GM12878 (cell line): Measurements from ENCODE around the gene ENAH. TPM values are rescaled to one million over a fixed set of nuclear protein-coding genes. Genes with fewer than 3 reads are reported as not detected.

Experiments
- ATAC-seq: fragments of 200-7000 bp; cut with Tn5 transposase; 3 replicates; pipeline ENCODE4 v1.9.1; 2020; ENCODE audit warnings: mild to moderate bottlenecking, moderate library complexity
- BruUV-seq: library from RNA; stranded (reverse); fragments of 400-500 nt; replicated peaks from 2 replicates; lab custom pipeline; 2021; lab: Mats Ljungman, UMichigan
- CTCF ChIA-PET: fragments of 300-600 bp; sonication (Branson Sonifier 250); formaldehyde crosslinking; extraction: SDS; loops from one replicate; lab custom pipeline; 2021; ENCODE audit warnings: inconsistent platforms; lab: Yijun Ruan, JAX
- POLR2A ChIA-PET: fragments of 350-600 bp; formaldehyde crosslinking; extraction: SDS; loops from one replicate; lab custom pipeline; 2021; ENCODE audit warnings: inconsistent platforms; lab: Charles Lee
- RAD21 ChIA-PET: fragments of 300-600 bp; sonication (Branson Sonifier 250); formaldehyde crosslinking; loops from one replicate; lab custom pipeline; 2023; ENCODE audit warnings: antibody characterized with exemption; ENCODE audit not compliant: unreplicated experiment; lab: Charles Lee
- SMC1A ChIA-PET: fragments of 300-600 bp; sonication (Branson Sonifier 250); formaldehyde crosslinking; loops from one replicate; lab custom pipeline; 2023; ENCODE audit not compliant: unreplicated experiment, uncharacterized antibody; lab: Charles Lee
- DNase-seq: peaks from one replicate; pipeline ENCODE4 v3.0.0-alpha.2; 2011; ENCODE audit warnings: low read depth, low spot score
- FAIRE-seq: peaks from 3 replicates; lab custom pipeline; 2011; peaks lifted over from hg19 to GRCh38; lab: Jason Lieb, UNC
- H2AFZ ChIP-seq: 2 replicates; pipeline ENCODE4 v1.6.0; 2011; ENCODE audit warnings: low read depth, low read length, control low read depth; ENCODE audit not compliant: control insufficient read depth
- H3K27ac ChIP-seq: 2 replicates; pipeline ENCODE4 v1.5.1; 2011; ENCODE audit warnings: control low read depth; ENCODE audit not compliant: control insufficient read depth, insufficient read depth
- H3K27me3 ChIP-seq, 2 experiments: replicated peaks in 1 of 2; 2 replicates each; pipeline versions ENCODE4 v1.6.0 to v1.6.1; 2011; ENCODE audit warnings: low read length in 1 of 2; ENCODE audit not compliant: control insufficient read depth in 2 of 2, insufficient read depth in 2 of 2
- H3K36me3 ChIP-seq, 2 experiments: 2 replicates each; pipeline ENCODE4 v1.5.1; 2011; ENCODE audit warnings: low read length in 1 of 2; ENCODE audit not compliant: control insufficient read depth in 2 of 2, insufficient read depth in 2 of 2
- H3K4me1 ChIP-seq: 2 replicates; pipeline ENCODE4 v1.6.1; 2011; ENCODE audit warnings: mild to moderate bottlenecking, low read length, moderate library complexity, mixed read lengths; ENCODE audit not compliant: control insufficient read depth, insufficient read depth
- H3K4me2 ChIP-seq: 2 replicates; pipeline ENCODE4 v1.6.0; 2011; ENCODE audit warnings: control low read depth; ENCODE audit not compliant: control insufficient read depth, insufficient read depth
- H3K4me3 ChIP-seq: fragments of 200-600 bp; sonication (generic); 2 replicates; pipeline ENCODE4 v1.5.1; 2016
- H3K79me2 ChIP-seq: 2 replicates; pipeline ENCODE4 v1.6.0; 2011; ENCODE audit warnings: low read length; ENCODE audit not compliant: control insufficient read depth, insufficient read depth
- H3K9ac ChIP-seq: 2 replicates; pipeline ENCODE4 v1.8.0; 2011; ENCODE audit warnings: low read length, control low read depth, mixed read lengths; ENCODE audit not compliant: control insufficient read depth, insufficient read depth
- H3K9me3 ChIP-seq: replicated peaks from 3 replicates; pipeline ENCODE4 v1.5.1; 2011; ENCODE audit warnings: mild to moderate bottlenecking, low read length; ENCODE audit not compliant: control insufficient read depth, insufficient read depth
- H4K20me1 ChIP-seq: 2 replicates; pipeline ENCODE4 v1.6.0; 2011; ENCODE audit not compliant: control insufficient read depth, insufficient read depth
- ATF2 ChIP-seq: IDR thresholded peaks from 2 replicates; pipeline ENCODE4 v1.6.1; 2012; ENCODE audit warnings: low read length, inconsistent platforms
- BCL3 ChIP-seq: IDR thresholded peaks from 2 replicates; pipeline ENCODE4 v1.6.1; 2011; ENCODE audit warnings: borderline replicate concordance, low read depth, mild to moderate bottlenecking, moderate library complexity, low read length; ENCODE audit not compliant: insufficient read depth, poor library complexity, severe bottlenecking
- HDAC2 ChIP-seq: fragments of 200-600 bp; sonication (generic); IDR thresholded peaks from 2 replicates; pipeline ENCODE4 v1.6.1; 2017
- HDGF ChIP-seq: fragments of 450-650 bp; IDR thresholded peaks from 2 replicates; pipeline ENCODE4 v1.6.1; 2016; ENCODE audit warnings: antibody characterized with exemption
- NR2C2 ChIP-seq: IDR thresholded peaks from 2 replicates; pipeline ENCODE4 v1.6.1; 2011; ENCODE audit warnings: borderline replicate concordance, low read depth; ENCODE audit not compliant: control insufficient read depth, insufficient read length
- NRF1 ChIP-seq: conservative IDR thresholded peaks from 2 replicates; pipeline ENCODE4 v1.6.1; 2011; ENCODE audit warnings: mild to moderate bottlenecking, low read depth, low read length, improper control_type of control experiment
- POU2F2 ChIP-seq: IDR thresholded peaks from 3 replicates; pipeline ENCODE4 v1.6.1; 2011; ENCODE audit warnings: low read depth, mild to moderate bottlenecking, low read length, borderline replicate concordance
- RB1 ChIP-seq: fragments of 450-650 bp; formaldehyde crosslinking; IDR thresholded peaks from 2 replicates; pipeline ENCODE4 v1.6.1; 2017; ENCODE audit warnings: mild to moderate bottlenecking, borderline replicate concordance
- SP1 ChIP-seq: IDR thresholded peaks from one replicate; pipeline ENCODE4 v1.6.1; 2011; ENCODE audit warnings: low read depth, low read length
- SPI1 ChIP-seq: IDR thresholded peaks from 2 replicates; pipeline ENCODE4 v1.6.1; 2011; ENCODE audit warnings: low read depth, mild to moderate bottlenecking, low read length, moderate library complexity, borderline replicate concordance; ENCODE audit not compliant: insufficient read depth
- WRNIP1 ChIP-seq: IDR thresholded peaks from 2 replicates; pipeline ENCODE4 v1.6.1; 2011; ENCODE audit warnings: low read depth, low read length, improper control_type of control experiment, borderline replicate concordance
- WGBS: methylation state at CpG from one replicate; pipeline ENCODE4 v1.1.6; 2016; ENCODE audit warnings: low lambda C conversion rate; ENCODE audit not compliant: insufficient replicate concordance, insufficient coverage; ENCODE audit errors: missing lambda C conversion rate; 5-methylcytosine and 5-hydroxymethylcytosine counted together
- in situ Hi-C: fragments of 300-500 bp; cut with MboI; formaldehyde crosslinking; loops from 9 replicates; pipeline ENCODE4 v1.14.3; 2018; ENCODE audit warnings: mixed read lengths
- intact Hi-C: fragments of 100-400 bp; cut with micrococcal nuclease; formaldehyde crosslinking; loops from one replicate; pipeline ENCODE4 v1.14.2; 2022; ENCODE audit not compliant: unreplicated experiment
- polyA plus RNA-seq, 11 experiments: library from polyadenylated mRNA; depleted of rRNA in 4 of 11; unstranded in 6 of 11; stranded (reverse) in 5 of 11; fragments of >200 nt; fragmentation: Nextera tagmentation in 4 of 11; fragmentation: Illumina TruSeq in 1 of 11; extraction: Ambion mirVana in 4 of 11; extraction: Trizol in 1 of 11; gene quantifications; 1 replicate in 1 of 11; 2 replicates in 10 of 11; pipeline versions ENCODE4 v1.2.1 to v1.2.3, GENCODE V29; 2011 to 2016; ENCODE audit warnings: inconsistent platforms in 2 of 11, missing spikeins in 2 of 11, low read depth in 1 of 11
- total RNA-seq, 4 experiments: library from RNA; depleted of rRNA in 3 of 4; stranded (reverse); fragments of >200 nt in 3 of 4; fragmentation: Illumina TruSeq in 1 of 4; extraction: Trizol in 1 of 4; gene quantifications; 2 replicates each; pipeline versions ENCODE4 v1.2.1 to v1.2.3, GENCODE V29; 2013 to 2021

ENAH gene
- total and polyA plus RNA-seq, 10 of the 15 experiments (the other 5 are each of a cell fraction or from before 2014, with no cell fraction given), result under 0.01 to 0.62 (median 0.06) TPM; not detected in 5

- TF ChIP-seq SPI1, result no peak
- no peak for TF ChIP-seq WRNIP1
- no peak for TF ChIP-seq ATF2
These were observed 192.7 kb downstream of the ENAH start (continued) for GRCh38 chr1:225460021-225460736.

GRCh38 chr1:225458222-225458631 is 194.7 kb downstream of the ENAH start:
- ChIA-PET POLR2A (interaction anchor here (0.7 kb wide), 1 partner anchor 658 kb away, joined by 6 read pairs; no protein-coding TSS in a partner anchor), SMC1A (no interaction called here), RAD21 (no interaction called here), CTCF (no interaction called here)
- no TSS peak for BruUV-seq
- H3K4me3 ChIP-seq, result no peak overlapping the region
- intact Hi-C loops, result no loop called here
- WGBS, result 50% methylated on average over 2 of the region's 2 CpGs
- ATAC-seq (no peak), FAIRE-seq (no peak), DNase-seq (no peak)
- no peak overlapping the region for H2AFZ ChIP-seq
- no peaks in the 10 kb centered on the region for H4K20me1 ChIP-seq
- no peaks in the 10 kb centered on the region; the same call in 2 of the 3 replicates for H3K9me3 ChIP-seq
- no peak overlapping the region for H3K9ac ChIP-seq
- TF ChIP-seq NR2C2 (no peak), SP1 (no peak), BCL3 (no peak), RB1 (no peak), NRF1 (no peak), HDGF (no peak), HDAC2 (no peak), POU2F2 (no peak)
- no peak overlapping the region for H3K27ac ChIP-seq
- H3K27me3 ChIP-seq, result no peaks in the 10 kb centered on the region
- in situ Hi-C loops, result no loop called here
- no peaks in the 10 kb centered on the region for H3K4me1 ChIP-seq
- no peaks in the 10 kb centered on the region for H3K36me3 ChIP-seq
- H3K4me2 ChIP-seq, result no peak overlapping the region
- no peaks in the 10 kb centered on the region for H3K79me2 ChIP-seq
